Islet of Langerhans (tissue), 1 donor: ENCODE data around the gene KRTAP5-11.
"Not testable (repeated sequence)": the region's sequence is repeated elsewhere in the genome, so short reads cannot be mapped to it uniquely, and the experiment has no call there.

ENCODE experiments used
- FAIRE-seq: peaks from one replicate; lab custom pipeline; 2011; peaks lifted over from hg19 to GRCh38; lab: Jason Lieb, UNC

Gene KRTAP5-11

GRCh38 chr11:71582309-71582895, at the start of gene KRTAP5-11:
TSS of gene KRTAP5-11 (minus strand) at chr11:71582875. CDS start at chr11:71582837, 38 bp downstream.
- FAIRE-seq = no peak

GRCh38 chr11:71631551-71631950, 48.9 kb upstream of the KRTAP5-11 start:
- not testable (repeated sequence) for FAIRE-seq

- FAIRE-seq = not testable (repeated sequence)
These were observed 47.4 kb upstream of the KRTAP5-11 start for GRCh38 chr11:71630071-71630470.

- not testable (repeated sequence) for FAIRE-seq
These were observed 46.3 kb upstream of the KRTAP5-11 start for GRCh38 chr11:71628943-71629342.

- not testable (repeated sequence) for FAIRE-seq
These were observed 40.6 kb upstream of the KRTAP5-11 start for GRCh38 chr11:71623226-71623625.

GRCh38 chr11:71622561-71622960, 39.9 kb upstream of the KRTAP5-11 start:
- not testable (repeated sequence) for FAIRE-seq

GRCh38 chr11:71615003-71615402, 32.3 kb upstream of the KRTAP5-11 start:
- not testable (repeated sequence) for FAIRE-seq

- FAIRE-seq = not testable (repeated sequence)
These were observed 31.8 kb upstream of the KRTAP5-11 start for GRCh38 chr11:71614366-71614917.

GRCh38 chr11:71613931-71614330, 31.3 kb upstream of the KRTAP5-11 start:
- FAIRE-seq = not testable (repeated sequence)

- FAIRE-seq = not testable (repeated sequence)
These were observed 28.7 kb upstream of the KRTAP5-11 start for GRCh38 chr11:71611218-71611910.

- not testable (repeated sequence) for FAIRE-seq
These were observed 25.6 kb upstream of the KRTAP5-11 start for GRCh38 chr11:71608272-71608671.

GRCh38 chr11:71607520-71608216, 25.0 kb upstream of the KRTAP5-11 start:
- FAIRE-seq = not testable (repeated sequence)

- FAIRE-seq = not testable (repeated sequence)
These were observed 24.3 kb upstream of the KRTAP5-11 start for GRCh38 chr11:71606853-71607519.

GRCh38 chr11:71604798-71605488, 22.3 kb upstream of the KRTAP5-11 start:
- FAIRE-seq = not testable (repeated sequence)

GRCh38 chr11:71603221-71603620, 20.5 kb upstream of the KRTAP5-11 start:
- FAIRE-seq = not testable (repeated sequence)

- FAIRE-seq = not testable (repeated sequence)
These were observed 6.9 kb upstream of the KRTAP5-11 start for GRCh38 chr11:71589546-71589920.

GRCh38 chr11:71588822-71589545, 6.3 kb upstream of the KRTAP5-11 start:
- FAIRE-seq = not testable (repeated sequence)

- not testable (repeated sequence) for FAIRE-seq
These were observed 5.6 kb upstream of the KRTAP5-11 start for GRCh38 chr11:71588314-71588713.

- not testable (repeated sequence) for FAIRE-seq
These were observed 3.0 kb upstream of the KRTAP5-11 start for GRCh38 chr11:71585673-71586072.

- FAIRE-seq = not testable (repeated sequence)
These were observed 294 bp upstream of the KRTAP5-11 start for GRCh38 chr11:71582969-71583368.

GRCh38 chr11:71581826-71582225, 849 bp downstream of the KRTAP5-11 start:
- FAIRE-seq = no peak
